GM19328 (cell line): Measurements from ENCODE around the gene MAP2K2.

Experiments
- ATAC-seq: cut with Tn5 transposase; IDR thresholded peaks from one replicate; pipeline ENCODE4 v1.9.1; 2021; ENCODE audit warnings: mild to moderate bottlenecking, moderate library complexity; ENCODE audit not compliant: unreplicated experiment

Gene MAP2K2

DNA sequence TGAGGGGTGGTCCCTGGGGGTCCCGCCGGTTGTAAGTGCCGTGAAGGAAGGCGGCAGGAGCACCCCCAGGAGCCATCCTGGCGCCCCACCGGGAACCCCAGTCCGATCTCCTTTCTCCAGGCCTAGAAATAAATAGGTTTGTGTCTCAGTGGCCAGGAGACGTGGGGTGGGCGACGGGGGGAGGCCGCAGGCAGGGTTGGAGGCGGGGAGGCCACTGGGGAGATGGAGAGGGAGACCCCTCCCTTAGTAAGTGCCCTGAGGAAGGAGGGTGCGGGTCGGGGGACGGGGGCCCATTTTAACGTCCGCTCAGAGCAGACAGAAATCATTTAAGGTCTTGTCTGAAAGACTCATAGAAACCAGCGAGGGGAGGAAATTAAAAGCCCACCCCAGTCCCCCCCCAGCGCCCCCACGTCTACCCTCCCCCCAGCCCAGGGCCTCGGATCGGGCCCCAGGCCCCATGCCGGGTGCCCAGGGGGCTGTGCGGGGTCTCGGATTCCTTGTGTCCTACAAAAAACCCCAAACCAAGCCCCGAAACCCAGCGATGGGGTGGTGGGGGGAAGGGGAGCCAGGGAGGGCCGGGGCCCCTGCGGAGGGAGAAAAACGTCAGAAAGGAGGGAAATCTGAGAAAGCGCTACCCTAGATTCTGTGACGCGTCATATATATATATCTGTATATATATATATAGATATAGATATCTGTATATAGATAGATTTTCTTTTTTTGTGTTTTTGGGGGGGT, 76.8 kb downstream of the MAP2K2 start:
- ATAC-seq: no peak

- no peak for ATAC-seq
Observed at GRCh38 chr19:4046362-4046691, 77.6 kb downstream of the MAP2K2 start.

- ATAC-seq: no peak
Observed at GRCh38 chr19:4045597-4046361, 78.1 kb downstream of the MAP2K2 start.

- ATAC-seq: no peak
Observed at GRCh38 chr19:4044990-4045465, 78.9 kb downstream of the MAP2K2 start.

DNA sequence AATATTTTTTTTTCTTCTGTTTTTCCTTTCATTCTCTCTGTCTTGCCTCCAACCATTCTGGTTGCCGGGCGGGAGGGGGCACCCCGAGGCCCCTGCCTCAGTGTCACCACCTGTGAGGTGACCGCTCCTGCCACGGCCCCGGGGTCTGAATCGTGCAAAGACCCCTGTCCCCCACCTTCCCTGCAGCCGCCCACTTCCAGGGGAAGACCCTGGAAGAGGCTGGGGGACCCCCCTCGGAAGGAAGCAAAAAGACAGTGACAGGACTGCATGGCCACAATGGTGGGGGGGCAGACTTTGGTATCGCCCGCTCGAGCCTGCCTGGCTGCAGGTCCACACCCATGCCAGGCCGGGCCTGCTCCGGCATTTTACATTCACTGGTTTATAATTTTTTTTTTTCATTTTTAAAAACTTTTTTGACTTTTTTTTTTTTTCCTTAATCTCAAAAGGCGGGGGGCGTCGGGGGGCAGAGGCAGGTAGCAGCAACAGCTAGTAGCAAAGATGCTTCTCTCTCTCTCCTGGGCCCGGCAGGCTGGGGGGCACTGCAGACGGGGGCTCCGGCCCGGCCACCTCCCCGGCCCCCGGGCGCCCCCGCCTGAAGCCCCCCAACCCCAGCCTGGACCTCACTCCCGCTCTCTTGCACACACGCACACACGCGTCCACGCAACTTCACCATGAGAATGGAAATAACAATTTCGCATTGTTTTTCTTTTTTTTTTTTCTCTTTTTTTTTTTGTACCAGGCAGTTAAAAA, 79.8 kb downstream of the MAP2K2 start:
- no peak for ATAC-seq

GRCh38 chr19:4043401-4043800, 80.5 kb downstream of the MAP2K2 start:
- no peak for ATAC-seq

- ATAC-seq: no peak
Observed at GRCh38 chr19:4042731-4043082, 81.2 kb downstream of the MAP2K2 start.

DNA sequence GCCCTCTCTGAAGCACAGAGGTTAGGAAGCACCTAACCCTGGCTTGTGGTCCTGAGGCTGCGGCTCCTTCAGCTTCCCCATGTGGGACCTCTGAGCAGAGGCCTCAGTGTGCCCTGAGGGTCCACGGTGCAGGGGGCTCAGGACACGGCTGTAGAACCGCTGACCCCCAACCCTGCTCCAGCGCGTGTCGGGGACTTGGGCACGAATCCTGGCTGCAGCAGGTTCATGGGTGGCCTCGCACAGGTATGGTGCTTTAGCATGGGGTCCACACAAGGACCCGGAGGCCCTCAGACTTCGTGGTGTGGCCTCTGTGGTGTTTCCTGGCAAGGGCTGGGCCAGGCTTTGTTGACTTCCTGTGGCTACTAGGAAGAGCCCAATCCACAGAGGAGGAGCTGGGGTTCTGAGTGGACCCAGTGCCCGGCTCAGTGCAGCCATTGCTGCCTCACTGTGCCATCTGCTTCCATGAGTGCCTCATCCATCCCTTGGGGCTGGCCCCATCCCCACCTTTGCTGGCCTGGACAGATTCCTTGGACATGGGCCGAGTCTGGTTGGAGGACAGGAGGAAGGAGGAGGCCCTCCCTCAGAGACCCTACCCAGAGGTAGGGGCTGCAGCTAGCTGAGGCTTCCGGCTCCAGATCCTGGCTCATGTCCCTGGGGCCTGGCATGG, 81.7 kb downstream of the MAP2K2 start:
- no peak for ATAC-seq
